ENCODE data around the gene OR52L1.
"Not testable (repeated sequence)": the region's sequence is repeated elsewhere in the genome, so short reads cannot be mapped to it uniquely, and the experiment has no call there.

Gene OR52L1

DNA sequence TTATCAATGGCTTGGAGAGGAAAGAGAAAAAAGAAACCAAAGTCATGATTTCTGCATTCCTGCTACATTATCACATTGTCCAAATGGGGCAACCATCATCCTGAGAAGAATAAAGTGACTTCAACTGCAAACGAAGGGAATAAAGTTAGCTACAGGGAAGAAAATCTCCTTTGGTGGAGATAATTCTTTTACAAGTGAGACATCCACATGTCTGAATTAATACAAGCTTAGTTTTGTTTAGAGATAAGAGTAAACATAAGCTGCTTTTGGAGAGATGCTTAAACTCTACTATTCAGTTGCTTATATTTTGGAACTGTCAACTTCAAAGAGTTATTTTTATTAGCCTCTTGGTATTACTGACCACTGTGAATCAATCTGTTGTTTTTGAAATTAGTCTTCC lies at the start of gene OR52L1:
Gene OR52L1, minus strand, starts transcription at position 101 of the 400 bp plus-strand sequence. Its CDS starts 55 bp downstream, at position 46.
- DNase-seq (ENCODE audit: low spot score): no peak

DNA sequence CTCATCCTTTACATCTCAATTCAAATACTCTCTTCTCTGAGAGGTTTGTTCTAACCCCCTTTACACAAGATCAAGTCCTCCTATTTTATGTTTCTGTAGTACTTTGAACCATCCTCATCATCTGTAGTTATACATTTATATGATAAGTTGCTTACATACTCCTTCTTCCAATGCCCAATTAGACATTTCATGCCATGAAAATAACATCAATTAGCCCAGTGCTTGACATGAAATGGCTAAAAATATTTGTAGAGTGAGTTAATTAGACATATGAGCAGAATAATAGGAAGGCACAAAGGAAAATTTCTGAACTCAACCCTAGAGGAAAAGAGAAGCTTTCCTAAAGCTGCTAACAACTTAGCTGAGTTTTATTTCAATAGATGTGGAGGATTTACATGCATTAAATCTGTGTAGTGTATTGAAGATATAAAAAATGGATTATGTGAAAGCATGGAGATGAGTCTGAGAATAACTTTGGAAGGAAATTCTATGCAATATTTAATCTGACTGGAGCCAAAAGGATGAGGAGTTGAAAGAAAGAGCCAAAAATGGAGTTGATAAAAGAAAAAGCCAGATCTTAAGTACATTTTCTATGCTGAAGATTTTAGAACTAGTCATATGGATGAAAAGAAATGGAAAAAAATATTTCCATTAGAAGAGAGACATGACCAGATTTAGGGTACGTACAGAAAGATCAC lies 44.1 kb upstream of the OR52L1 start, which contains the start of gene OR56A1:
Gene OR56A1, minus strand, starts transcription at position 51 of the 698 bp plus-strand sequence. CDS start 3,066 bp downstream, outside the sequence.
- no peak for DNase-seq (ENCODE audit: low spot score)

DNA sequence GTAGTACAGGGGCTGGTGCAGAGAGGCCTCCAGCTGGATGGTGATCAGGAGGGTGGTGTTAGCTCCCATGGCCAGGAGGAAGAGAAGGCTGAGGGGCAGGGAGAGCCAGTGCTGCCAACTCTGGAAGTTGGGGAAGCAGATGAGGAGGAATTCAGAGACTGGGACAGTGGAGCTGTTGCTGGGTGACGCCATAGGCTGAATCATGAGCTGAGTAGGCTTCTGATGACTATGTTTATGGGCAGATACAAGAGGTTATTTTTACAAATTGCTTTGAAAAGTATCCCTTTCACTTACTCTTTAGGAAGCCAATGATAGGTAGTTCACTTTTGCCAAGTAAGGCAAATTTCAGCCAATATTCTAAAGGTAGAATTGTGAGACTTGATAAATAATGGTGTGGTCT lies 40.7 kb upstream of the OR52L1 start:
- no peak for DNase-seq (ENCODE audit: low spot score)

DNA sequence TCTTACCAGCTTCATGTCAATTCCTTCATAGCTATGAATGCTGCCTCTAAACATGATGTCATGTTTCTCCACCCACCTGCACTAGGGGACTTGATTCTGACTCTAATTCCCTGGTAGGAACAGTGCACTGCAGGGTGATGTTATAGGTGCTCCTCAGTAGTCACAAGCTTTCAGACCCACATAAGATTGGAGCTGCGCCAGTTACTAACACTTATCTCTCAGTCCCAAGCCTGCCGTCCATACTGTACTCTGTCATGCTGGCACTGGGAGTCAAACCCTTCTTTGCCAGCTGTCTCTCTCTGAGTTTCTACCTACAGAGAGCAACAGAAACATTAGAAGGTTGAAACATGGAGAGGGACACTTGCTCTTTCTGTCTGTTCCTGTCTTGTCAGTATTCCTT lies 38.3 kb upstream of the OR52L1 start:
- DNase-seq (ENCODE audit: low spot score): no peak

DNA sequence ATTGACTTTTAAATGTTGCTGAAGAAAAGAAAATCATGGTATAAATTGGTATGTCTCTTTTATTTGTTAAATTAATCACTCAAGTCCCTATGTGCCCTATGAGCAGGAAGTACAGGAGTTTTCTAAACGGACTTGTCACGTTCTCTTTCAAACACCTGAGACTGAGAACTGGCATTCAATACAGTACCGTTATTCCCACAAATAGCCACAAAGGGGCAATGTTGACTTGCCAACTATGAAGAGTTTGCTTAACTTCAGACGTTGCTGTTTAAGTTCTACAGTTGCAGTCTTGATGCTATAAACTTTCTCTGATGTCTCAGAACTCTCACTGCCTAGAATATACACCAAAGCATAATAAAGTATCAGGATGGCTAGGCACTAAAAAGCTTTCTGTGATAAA lies 36.2 kb upstream of the OR52L1 start:
- peak; percentile 33 for DNase-seq (ENCODE audit: low spot score)

DNA sequence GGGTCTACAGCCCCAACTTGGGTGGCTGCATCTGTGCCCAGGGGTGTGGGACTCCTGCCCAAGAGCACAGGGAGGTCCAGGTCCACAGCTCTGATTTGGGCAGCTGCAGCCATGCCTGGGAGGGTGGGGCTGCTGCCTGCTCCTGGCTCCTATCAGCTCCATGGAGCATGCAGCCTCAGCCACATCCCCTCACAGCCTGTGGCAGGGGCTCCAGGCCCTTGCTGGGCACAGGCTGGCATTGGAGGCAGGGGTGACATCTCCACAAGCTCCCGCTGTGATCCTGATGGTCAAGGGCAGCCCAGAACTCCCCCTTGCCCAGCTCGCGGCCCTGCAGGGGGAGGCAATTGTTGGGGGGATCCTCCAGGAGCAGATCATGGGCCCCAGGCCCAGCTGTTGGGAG lies 26.3 kb upstream of the OR52L1 start:
- no peak for DNase-seq (ENCODE audit: low spot score)

DNA sequence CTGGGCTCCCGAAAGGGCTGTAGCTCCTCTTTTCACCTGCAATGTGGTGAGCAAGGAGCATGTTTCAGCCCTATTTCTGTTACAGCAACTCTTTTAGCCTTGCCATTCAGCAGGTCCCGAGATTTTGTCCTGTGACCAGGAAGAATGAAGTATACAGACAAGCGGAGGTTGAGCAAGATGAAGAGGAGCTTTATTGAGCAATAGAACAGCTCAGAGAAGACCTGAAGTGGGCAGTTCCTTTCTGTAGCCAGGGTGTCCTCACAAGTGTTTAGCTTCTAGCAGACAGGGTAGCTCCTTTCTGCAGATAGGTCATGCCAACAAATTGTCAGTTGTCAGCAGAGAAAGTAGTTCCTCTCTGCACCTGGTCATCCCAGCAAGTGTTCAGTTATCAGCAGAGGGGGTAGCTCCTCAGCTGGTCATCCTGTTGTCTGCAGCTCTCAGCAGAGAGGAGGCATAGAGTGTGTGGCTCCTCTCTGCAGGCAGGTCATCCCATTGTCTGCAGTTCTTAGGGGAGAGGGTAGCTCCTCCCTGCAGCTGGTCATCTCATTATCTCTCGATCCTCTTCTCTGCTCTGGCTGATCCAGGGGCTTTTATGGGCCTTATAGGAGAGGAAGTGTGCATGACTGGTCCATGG lies 25.4 kb upstream of the OR52L1 start:
- DNase-seq (ENCODE audit: low spot score): no peak

DNA sequence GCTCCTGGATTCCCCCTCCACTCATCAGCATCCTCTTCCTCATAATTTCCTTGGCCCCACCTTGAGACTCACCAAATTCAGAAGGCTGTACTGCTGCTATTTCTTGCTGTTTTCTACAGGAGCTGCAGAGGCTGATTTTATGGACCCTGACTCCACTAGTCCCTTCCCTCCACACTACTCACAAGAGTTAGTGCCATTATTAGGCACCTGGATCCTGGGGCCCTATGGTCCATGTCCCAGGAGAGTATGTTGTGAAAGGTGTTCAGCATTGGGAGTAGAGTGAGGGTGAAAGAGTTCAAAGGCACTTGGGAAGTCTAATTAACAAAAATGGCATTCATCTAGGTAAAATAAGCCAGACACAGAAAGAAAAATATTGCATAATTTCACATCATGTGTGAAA lies 20.1 kb upstream of the OR52L1 start, which contains the start of gene OR56A4:
Gene OR56A4, minus strand, starts transcription at position 101 of the 400 bp plus-strand sequence. CDS start 3,954 bp downstream, outside the sequence.
- DNase-seq (ENCODE audit: low spot score): no peak

DNA sequence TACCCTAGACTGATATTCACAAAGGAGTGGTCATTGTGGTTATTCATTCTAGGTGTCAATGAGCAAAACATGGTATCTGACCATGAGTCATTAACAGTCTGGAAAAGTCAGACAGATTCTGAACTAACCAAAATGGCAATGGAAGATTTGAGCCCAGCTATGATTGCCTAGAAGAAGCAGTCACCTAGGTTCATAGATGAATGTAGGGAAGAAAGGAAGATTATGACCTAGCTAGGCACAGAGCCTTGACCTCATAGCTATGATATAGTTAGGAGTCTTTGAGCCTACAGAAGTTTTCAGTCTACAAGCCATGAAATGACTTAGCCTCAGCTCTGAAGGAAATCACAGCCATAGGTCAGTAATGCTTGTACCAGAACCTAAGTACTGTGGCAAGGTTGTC lies 19.6 kb upstream of the OR52L1 start:
- DNase-seq (ENCODE audit: low spot score): no peak

DNA sequence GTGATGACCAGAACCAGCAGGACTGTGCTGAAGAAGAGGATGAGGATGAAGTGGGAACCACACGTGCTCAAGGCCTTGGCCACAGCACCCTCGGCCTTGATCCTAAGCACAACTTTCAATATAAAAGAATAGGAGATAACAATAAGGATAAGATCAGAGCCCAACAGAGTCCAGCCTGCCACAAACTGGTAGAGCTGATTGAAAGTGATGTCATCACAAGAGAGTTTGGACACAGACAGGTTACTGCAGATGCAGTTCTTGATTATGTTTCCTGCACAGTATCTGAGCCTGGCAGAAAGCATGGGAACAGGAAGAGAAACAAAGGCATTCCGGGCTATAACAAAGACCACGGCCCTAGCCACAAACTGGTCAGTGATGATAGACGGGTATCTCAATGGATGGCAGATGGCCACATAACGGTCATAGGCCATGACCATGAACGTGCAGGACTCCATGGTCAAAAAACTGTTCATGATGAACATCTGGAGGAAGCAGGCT lies 15.5 kb upstream of the OR52L1 start:
- no peak for DNase-seq (ENCODE audit: low spot score)

DNA sequence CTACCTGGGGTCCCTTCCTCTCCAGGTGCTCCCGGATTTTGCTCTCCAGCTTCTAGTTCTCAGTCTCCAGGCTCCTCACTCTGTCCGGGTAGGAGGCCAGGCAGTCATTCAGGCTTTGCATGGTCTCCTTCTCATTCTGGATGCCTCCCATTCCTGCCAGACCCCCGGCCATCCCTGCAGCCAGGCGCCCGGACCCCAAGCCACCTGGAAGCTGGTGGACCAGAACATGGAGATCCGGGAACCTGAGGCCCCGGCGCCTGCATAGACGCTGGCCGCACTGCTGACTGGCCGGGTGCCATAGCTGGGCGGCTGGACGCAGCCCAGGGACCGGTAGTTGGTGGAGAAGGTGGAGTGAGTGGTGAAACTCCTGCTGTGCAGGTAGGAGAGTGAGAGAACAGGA lies 8.0 kb upstream of the OR52L1 start:
- no peak for DNase-seq (ENCODE audit: low spot score)

DNA sequence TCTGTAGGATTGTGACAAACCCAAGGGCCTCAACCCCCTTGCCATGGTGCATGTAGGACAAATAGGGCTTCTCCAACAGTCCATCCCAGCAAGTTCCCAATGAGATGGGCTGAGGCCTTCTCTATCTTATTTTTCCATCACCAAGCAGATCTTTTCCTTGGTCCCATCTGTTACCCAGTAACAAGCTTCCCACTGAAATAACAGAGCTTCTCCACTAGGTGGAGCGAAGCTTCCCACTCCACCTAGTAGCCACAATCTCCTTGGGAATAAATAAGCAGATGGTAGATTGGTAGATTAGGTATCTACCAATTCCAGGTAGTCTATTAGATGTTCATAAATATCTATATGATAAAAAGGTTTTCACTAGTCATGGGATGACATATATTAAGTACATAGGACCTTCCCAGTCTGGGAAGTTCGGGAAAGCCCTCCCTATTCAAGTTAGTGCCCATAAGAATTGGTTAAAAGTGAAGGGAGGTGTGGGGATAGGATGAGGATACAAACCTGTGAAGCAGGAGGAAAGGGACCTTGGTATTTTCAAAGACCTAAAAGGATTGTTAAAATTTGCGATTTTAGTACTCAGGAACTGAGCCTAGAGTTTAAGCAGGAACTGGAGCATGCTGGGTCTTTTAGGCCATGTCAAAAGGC lies 5.9 kb upstream of the OR52L1 start:
- peak; percentile 25 for DNase-seq (ENCODE audit: low spot score)

DNA sequence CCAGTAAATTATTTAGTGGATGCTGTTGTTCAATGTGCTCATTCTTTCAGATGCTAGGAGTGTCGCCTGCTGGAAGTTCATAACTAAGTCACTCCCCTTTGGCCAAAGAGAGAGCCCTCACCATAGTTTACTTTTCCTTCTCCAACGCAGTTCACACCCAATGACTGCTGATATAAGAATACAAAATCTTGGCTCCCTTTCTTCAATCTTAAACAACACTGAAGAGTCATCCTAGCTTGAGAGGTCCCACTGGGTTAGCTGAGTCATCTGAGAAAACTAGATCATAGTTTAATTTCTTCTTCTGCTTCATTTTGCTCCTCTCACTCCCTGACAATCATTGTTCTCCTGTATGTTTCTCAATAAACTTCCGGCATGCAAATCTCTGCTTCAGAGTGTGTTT lies 5.4 kb upstream of the OR52L1 start:
- DNase-seq (ENCODE audit: low spot score): no peak

DNA sequence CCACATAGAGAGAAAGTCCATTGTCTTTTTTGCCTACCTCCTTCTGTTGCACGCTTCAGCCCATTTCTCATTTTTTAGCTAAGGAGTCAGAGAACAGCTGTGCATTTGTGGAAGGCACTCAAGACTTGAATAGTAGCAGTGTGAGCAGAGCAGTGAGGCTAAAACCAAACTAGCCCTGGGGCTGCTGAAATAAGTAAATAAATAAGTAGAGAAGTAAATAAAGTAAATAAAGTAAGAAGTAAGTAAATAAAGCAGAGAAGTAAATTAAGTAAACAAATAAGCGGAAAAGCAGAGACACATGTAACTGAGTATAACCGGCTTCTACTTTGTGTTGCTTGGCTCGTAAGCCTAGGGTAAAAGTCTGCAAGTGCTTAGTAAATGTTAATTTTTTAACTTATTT lies 2.4 kb upstream of the OR52L1 start:
- no peak for DNase-seq (ENCODE audit: low spot score)

DNA sequence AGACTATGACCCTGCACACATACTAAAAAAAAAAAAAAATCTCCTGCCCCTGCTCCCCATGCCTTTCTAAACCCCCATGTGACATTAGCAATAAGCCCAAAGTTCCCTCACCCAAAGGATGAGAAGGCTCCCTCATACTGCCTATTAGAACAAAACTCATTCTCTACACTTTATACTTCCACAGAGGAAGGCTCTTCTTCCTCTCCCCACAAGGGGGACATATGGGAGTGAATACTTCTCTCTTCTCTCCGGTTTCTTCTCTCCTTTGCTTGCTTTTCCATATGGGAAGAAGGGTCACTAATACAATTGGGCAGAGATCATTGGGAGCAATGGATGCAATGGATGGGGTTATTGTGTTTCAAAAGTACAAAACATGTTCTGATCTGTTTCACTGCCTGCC lies 3.3 kb downstream of the OR52L1 start:
- DNase-seq (ENCODE audit: low spot score): no peak

DNA sequence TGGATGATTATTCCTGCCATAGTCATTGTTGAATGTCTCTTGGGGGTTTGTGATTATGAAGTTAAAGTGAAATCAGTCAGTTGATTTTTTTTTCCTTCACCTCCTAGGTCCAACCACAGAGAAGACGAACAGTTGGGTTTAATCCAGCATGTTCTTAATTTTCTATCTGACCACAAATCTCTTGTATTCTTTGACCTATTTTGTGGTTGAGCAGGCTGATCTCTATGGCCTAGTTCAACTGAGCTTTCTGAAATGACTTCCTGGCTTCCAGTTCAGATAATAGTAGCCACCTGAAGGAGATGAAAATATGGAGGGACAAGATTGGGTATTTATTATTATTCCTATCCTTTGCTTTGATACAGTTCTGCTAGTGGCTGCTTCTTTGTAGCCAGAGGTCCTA lies 13.3 kb downstream of the OR52L1 start:
- DNase-seq (ENCODE audit: low spot score): no peak

DNA sequence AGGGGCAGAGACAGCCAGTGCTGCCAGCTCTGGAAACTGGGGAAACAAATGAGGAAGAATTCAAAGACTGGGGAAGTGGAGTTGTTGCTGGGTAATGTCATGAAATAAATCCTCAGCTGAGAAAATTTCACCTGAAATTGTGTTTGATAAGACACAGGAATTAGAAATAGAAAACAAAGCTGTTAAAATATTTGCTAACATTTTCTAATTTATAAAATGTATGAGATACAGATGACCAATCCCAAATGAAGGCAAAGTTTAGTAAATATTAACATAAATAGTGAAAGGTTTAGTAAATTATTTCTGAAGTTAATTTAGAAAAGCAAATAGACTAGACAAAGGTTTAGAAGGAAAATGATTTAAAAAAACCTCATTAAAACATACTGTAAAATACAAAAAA lies 18.4 kb downstream of the OR52L1 start, which contains the start of gene OR56A5:
Gene OR56A5, minus strand, starts transcription at position 101 of the 400 bp plus-strand sequence. Its CDS starts 0 bp downstream, at position 101.
- DNase-seq (ENCODE audit: low spot score): no peak

DNA sequence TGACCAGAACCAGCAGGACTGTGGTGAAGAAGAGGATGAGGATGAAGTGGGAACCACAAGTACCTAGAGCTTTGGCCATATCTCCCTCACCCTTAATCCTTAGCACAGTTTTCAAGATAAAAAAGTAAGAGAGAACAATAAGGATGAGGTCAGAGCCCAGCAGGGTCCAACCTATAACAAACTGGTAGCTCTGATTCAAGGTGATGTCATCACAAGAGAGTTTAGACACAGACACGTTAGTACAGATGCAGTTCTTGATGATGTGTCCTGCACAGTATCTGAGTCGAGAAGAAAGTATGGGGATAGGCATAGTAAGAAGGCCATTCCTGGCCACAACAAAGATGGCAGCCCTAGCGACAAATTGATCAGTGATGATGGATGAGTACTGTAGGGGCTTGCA lies 19.1 kb downstream of the OR52L1 start:
- no peak for DNase-seq (ENCODE audit: low spot score)

DNA sequence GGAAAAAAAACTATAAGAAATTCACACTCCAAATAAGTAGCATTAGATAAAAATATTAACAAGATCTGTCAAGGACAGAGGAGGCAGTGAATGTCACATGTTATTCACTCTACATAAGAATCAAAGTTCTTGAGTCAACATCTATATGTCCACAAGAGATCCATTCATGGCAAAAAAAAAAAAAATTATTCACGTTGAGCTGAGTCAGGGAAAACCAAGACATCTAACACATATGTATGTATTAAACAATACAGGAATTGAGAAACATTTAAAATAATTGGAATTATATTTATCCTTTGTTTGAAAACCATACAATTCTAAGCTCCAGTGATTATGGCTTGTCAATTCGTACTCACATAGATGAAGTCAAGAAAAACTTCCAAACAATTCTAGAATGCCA lies 19.8 kb downstream of the OR52L1 start:
- no peak for DNase-seq (ENCODE audit: low spot score)

DNA sequence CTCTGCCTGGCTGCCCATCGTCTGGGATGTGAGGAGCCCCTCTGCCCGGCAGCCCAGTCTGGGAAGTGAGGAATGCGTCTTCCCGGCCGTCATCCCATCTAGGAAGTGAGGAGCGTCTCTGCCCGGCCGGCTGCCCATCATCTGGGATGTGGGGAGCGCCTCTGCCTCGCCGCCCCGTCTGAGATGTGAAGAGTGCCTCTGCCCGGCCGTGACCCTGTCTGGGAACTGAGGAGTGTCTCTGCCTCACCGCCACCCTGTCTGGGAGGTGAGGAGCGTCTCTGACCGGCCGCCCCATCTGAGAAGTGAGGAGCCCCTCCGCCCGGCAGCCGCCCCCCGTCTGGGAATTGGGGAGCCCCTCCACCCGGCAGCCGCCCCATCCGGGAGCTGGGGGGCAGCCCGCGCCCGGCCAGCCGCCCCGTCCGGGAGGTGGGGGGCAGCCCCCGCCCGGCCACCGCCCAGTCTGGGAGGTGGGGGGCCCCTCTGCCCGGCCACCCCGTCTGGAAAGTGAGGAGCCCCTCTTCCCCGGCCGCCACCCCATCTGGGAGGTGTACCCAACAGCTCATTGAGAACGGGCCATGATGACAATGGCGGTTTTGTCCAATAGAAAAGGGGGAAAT lies 26.0 kb downstream of the OR52L1 start:
- not testable (repeated sequence) for DNase-seq (ENCODE audit: low spot score)

DNA sequence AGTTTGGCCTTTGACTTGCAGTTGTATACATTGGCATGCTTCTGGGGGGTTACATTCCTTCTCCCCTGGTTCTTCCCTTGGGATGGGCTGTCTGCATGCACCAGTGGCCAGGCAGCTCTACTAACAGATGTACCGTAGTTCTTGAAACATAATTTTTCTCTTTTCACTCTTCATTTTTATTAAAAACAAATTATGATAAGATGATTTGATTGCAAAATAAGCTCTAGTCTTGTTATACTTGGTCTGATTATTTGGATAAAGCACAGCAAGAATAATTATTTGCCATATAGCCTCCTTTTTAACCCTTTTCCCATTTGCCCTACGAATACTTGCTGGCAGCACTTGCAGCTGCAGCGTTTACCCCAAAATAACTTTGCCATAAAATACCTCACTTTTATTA lies 31.2 kb downstream of the OR52L1 start:
- no peak for DNase-seq (ENCODE audit: low spot score)

DNA sequence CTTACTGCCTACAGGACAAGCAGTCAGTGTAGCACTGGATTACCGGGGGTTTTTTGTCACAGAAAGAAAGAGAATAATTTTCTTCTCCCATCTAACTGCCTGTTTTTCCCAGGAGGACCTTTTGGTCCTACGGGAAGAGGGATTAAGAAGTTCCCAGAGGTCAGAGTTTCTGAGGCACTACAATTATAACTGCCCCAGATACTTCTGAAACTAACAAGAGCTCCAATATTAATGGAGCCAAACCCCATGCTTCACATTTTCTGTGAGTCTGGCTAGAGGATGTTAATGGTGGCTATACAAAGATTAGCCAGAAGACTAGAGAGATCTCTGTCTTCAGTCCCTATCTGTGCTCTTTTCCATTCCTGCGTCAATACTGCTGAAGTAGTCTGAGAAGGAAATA lies 44.8 kb downstream of the OR52L1 start, which contains the start of gene OR56A3:
Gene OR56A3, plus strand, starts transcription at position 301 of the 400 bp plus-strand sequence. CDS start 5,096 bp downstream, outside the sequence.
- DNase-seq (ENCODE audit: low spot score): no peak
